Measurements from ENCODE around the gene SHROOM2. TPM values are rescaled to one million over a fixed set of nuclear protein-coding genes. Genes with fewer than 3 reads are reported as not detected.
A peak's percentile ranks its signal among the peaks of the same experiment; 100 is the strongest.

Gene SHROOM2
- total RNA-seq, 4 donors from 2014 or later = 7.8 to 13.2 (median 11.2) TPM

- Histone ChIP-seq H3K9me3 (no peaks in the 10 kb centered on the region), H3K4me3 (no peak overlapping the region), H3K27me3 (no peaks in the 10 kb centered on the region), H3K4me1 (peaks cover 0 to 11% (median 0%) of the 10 kb centered on the region in 3 donors), H3K27ac (no peak overlapping the region), H3K36me3 (no peaks in the 10 kb centered on the region)
- intact Hi-C loops (cut with DNase I) = no loop called here
- no peak for DNase-seq
- TF ChIP-seq, protein P1, sequence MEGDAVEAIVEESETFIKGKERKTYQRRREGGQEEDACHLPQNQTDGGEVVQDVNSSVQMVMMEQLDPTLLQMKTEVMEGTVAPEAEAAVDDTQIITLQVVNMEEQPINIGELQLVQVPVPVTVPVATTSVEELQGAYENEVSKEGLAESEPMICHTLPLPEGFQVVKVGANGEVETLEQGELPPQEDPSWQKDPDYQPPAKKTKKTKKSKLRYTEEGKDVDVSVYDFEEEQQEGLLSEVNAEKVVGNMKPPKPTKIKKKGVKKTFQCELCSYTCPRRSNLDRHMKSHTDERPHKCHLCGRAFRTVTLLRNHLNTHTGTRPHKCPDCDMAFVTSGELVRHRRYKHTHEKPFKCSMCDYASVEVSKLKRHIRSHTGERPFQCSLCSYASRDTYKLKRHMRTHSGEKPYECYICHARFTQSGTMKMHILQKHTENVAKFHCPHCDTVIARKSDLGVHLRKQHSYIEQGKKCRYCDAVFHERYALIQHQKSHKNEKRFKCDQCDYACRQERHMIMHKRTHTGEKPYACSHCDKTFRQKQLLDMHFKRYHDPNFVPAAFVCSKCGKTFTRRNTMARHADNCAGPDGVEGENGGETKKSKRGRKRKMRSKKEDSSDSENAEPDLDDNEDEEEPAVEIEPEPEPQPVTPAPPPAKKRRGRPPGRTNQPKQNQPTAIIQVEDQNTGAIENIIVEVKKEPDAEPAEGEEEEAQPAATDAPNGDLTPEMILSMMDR (IDR thresholded peaks at IDR 0.05) = peak in 1 of 6 experiments; percentile 6
- TF ChIP-seq POLR2A (IDR thresholded peaks at IDR 0.05) = no peak
- 85% methylated on average over 9 of the region's 11 CpGs; no CpG with 5 or more reads in 1 of the 2 donors for WGBS, 2 donors
Observed at GRCh38 chrX:9862525-9862924, 76.3 kb downstream of the SHROOM2 start.

DNA sequence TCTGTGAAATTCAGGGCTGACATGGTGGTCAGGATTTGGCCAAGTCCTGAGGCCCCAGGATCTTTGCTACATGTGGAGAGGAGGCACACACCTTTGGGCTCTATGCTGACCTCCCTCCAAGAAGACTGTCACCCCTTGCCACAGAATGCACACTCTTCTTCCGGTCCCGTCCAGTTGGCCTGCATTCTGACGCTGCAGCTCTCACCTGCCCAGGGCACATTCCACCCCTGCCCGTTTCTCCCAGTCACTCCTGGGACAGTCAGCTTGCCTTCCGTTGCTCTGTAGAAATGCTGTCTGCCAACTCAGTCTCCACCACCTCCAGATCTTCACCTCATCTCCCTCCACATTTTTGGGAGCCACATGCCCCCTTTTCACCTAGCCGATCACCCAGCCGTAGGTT, 76.7 kb downstream of the SHROOM2 start:
- Histone ChIP-seq H3K4me1 (peaks cover 0 to 11% (median 0%) of the 10 kb centered on the region in 3 donors), H3K27ac (no peak overlapping the region), H3K36me3 (no peaks in the 10 kb centered on the region), H3K9me3 (no peaks in the 10 kb centered on the region), H3K27me3 (no peaks in the 10 kb centered on the region), H3K4me3 (no peak overlapping the region)
- no peak for DNase-seq
- TF ChIP-seq, protein P1 (IDR thresholded peaks at IDR 0.05) = no peak
- no peak for TF ChIP-seq POLR2A (IDR thresholded peaks at IDR 0.05)
- intact Hi-C loops (cut with DNase I) = no loop called here
- WGBS, 2 donors = 88 to 92% methylated on average over 7 of the region's 7 CpGs

DNA sequence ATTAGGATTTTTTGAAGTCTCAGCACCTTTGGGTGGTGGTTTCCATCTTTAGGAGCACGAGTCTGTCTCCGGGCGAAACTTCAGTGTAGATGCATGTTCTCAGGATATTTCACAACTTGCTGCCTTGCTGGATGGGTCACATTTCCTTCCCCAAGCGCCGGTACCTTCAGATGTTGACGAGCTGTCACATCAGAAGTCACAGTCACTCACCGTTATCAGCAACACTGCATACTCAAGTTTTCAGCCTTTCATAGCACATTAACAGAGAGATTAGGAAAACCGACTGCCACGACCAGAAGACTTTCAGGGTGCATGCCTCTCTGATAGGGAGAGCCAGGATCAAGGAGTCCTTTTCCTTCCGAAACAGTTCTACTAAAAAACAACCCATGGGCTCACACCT, 77.8 kb downstream of the SHROOM2 start:
- Histone ChIP-seq H3K4me3 (no peak overlapping the region), H3K36me3 (no peaks in the 10 kb centered on the region), H3K27ac (no peak overlapping the region), H3K9me3 (no peaks in the 10 kb centered on the region), H3K27me3 (no peaks in the 10 kb centered on the region), H3K4me1 (peaks cover 0 to 11% (median 0%) of the 10 kb centered on the region in 3 donors)
- intact Hi-C loops (cut with DNase I) = no loop called here
- TF ChIP-seq POLR2A (IDR thresholded peaks at IDR 0.05) = no peak
- TF ChIP-seq, protein P1 (IDR thresholded peaks at IDR 0.05) = no peak
- 74 to 83% methylated on average over 3 to 10 of the region's 10 CpGs for WGBS, 2 donors
- DNase-seq = no peak

- 51 to 64% methylated on average over 11 to 12 of the region's 12 CpGs for WGBS, 2 donors
- no peaks in the 10 kb centered on the region for H3K36me3 ChIP-seq
- intact Hi-C loops (cut with DNase I) = no loop called here
- H3K27me3 ChIP-seq = no peaks in the 10 kb centered on the region
- no peak for DNase-seq
- H3K9me3 ChIP-seq = no peaks in the 10 kb centered on the region
- peaks cover 0 to 11% (median 0%) of the 10 kb centered on the region in 3 donors for H3K4me1 ChIP-seq
- TF ChIP-seq, protein P1 (IDR thresholded peaks at IDR 0.05) = no peak
- TF ChIP-seq POLR2A (IDR thresholded peaks at IDR 0.05) = no peak
- H3K4me3 ChIP-seq = no peak overlapping the region
- H3K27ac ChIP-seq = peak overlapping the region in 1 of 4 donors; percentile 48
Observed at GRCh38 chrX:9865804-9866472, 79.7 kb downstream of the SHROOM2 start.

DNA sequence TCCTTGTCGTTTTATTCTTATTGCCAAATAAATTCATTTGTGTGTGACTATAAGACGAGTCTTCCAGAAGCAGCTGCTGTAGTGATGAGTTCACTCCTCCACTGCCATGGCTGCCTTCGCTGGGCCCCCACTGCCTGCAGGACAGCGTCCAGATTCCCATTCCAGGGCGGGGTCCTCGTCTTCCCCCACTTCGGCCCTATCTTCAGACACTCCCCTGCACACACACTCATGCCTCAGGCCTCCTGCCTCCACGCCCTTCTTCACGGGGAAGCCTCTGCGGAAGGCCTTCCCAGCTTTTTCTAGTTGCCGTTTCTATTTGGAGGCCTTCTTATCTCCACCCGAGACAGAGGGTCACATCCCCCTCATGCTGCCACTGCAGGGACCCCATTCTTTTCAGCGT, 80.4 kb downstream of the SHROOM2 start:
- Histone ChIP-seq H3K27ac (peak overlapping the region in 1 of 4 donors; percentile 48), H3K4me1 (peaks cover 0 to 13% (median 0%) of the 10 kb centered on the region in 3 donors), H3K27me3 (no peaks in the 10 kb centered on the region), H3K9me3 (no peaks in the 10 kb centered on the region), H3K4me3 (no peak overlapping the region), H3K36me3 (no peaks in the 10 kb centered on the region)
- TF ChIP-seq, protein P1 (IDR thresholded peaks at IDR 0.05) = no peak
- TF ChIP-seq POLR2A (IDR thresholded peaks at IDR 0.05) = no peak
- 40 to 55% methylated on average over 12 of the region's 13 CpGs for WGBS, 2 donors
- no peak for DNase-seq
- intact Hi-C loops (cut with DNase I) = no loop called here

Measured in esophagus squamous epithelium (tissue), 5 donors.